HEK293 (cell line): Measurements from ENCODE around the gene ALOXE3.

Experiments
- GLIS1 ChIP-seq: fragments of 450-650 bp; formaldehyde crosslinking; IDR thresholded peaks from 2 replicates; pipeline ENCODE4 v1.5.1; 2016; ENCODE audit warnings: missing biosample characterization, missing genetic modification characterization
- KLF16 ChIP-seq: fragments of 450-650 bp; formaldehyde crosslinking; IDR thresholded peaks from 2 replicates; pipeline ENCODE4 v1.5.1; 2017; ENCODE audit warnings: missing biosample characterization, missing genetic modification characterization
- TRIM28 ChIP-seq: IDR thresholded peaks from 2 replicates; pipeline ENCODE4 v1.6.1; 2011; ENCODE audit warnings: low read length, control low read depth, borderline replicate concordance
- ZNF10 ChIP-seq: fragments of 450-650 bp; formaldehyde crosslinking; IDR thresholded peaks from 2 replicates; pipeline ENCODE4 v1.5.1; 2017; ENCODE audit warnings: missing biosample characterization, missing genetic modification characterization
- ZNF174 ChIP-seq: fragments of 450-650 bp; formaldehyde crosslinking; IDR thresholded peaks from 2 replicates; pipeline ENCODE4 v1.5.0; 2017; ENCODE audit warnings: missing biosample characterization, mild to moderate bottlenecking, missing genetic modification characterization
- ZNF239 ChIP-seq: fragments of 450-650 bp; formaldehyde crosslinking; IDR thresholded peaks from 2 replicates; pipeline ENCODE4 v1.5.1; 2016; ENCODE audit warnings: missing biosample characterization, missing genetic modification characterization
- ZNF302 ChIP-seq: fragments of 450-650 bp; formaldehyde crosslinking; IDR thresholded peaks from 2 replicates; pipeline ENCODE4 v1.5.1; 2016; ENCODE audit warnings: missing biosample characterization, missing genetic modification characterization, low read depth
- ZNF324 ChIP-seq: fragments of 450-650 bp; formaldehyde crosslinking; IDR thresholded peaks from 2 replicates; pipeline ENCODE4 v1.5.1; 2016; ENCODE audit warnings: missing biosample characterization, missing genetic modification characterization
- ZNF530 ChIP-seq: fragments of 450-650 bp; formaldehyde crosslinking; IDR thresholded peaks from 2 replicates; pipeline ENCODE4 v1.5.1; 2016; ENCODE audit warnings: low read depth, missing biosample characterization, missing genetic modification characterization
- ZNF548 ChIP-seq: fragments of 450-650 bp; formaldehyde crosslinking; IDR thresholded peaks from 2 replicates; pipeline ENCODE4 v1.5.1; 2016; ENCODE audit warnings: missing biosample characterization, missing genetic modification characterization
- ZNF549 ChIP-seq: fragments of 450-650 bp; IDR thresholded peaks from 2 replicates; pipeline ENCODE4 v1.5.1; 2018; ENCODE audit warnings: missing biosample characterization, missing genetic modification characterization, mild to moderate bottlenecking, inconsistent platforms, moderate library complexity
- ZNF596 ChIP-seq: fragments of 450-650 bp; IDR thresholded peaks from 2 replicates; pipeline ENCODE4 v1.5.0; 2018; ENCODE audit warnings: missing biosample characterization, mild to moderate bottlenecking, missing genetic modification characterization, moderate library complexity
- ZNF623 ChIP-seq: fragments of 450-650 bp; formaldehyde crosslinking; IDR thresholded peaks from 2 replicates; pipeline ENCODE4 v1.5.1; 2016; ENCODE audit warnings: missing biosample characterization, missing genetic modification characterization
- ZNF629 ChIP-seq: fragments of 450-650 bp; formaldehyde crosslinking; IDR thresholded peaks from 2 replicates; pipeline ENCODE4 v1.5.1; 2017; ENCODE audit warnings: missing biosample characterization, missing genetic modification characterization
- ZNF660 ChIP-seq: fragments of 450-650 bp; IDR thresholded peaks from 2 replicates; pipeline ENCODE4 v1.5.1; 2018; ENCODE audit warnings: missing biosample characterization, mild to moderate bottlenecking, missing genetic modification characterization
- ZNF701 ChIP-seq: fragments of 450-650 bp; formaldehyde crosslinking; IDR thresholded peaks from 2 replicates; pipeline ENCODE4 v1.5.1; 2016; ENCODE audit warnings: missing biosample characterization, missing genetic modification characterization
- ZNF707 ChIP-seq: fragments of 450-650 bp; formaldehyde crosslinking; IDR thresholded peaks from 2 replicates; pipeline ENCODE4 v1.5.1; 2016; ENCODE audit warnings: missing biosample characterization, missing genetic modification characterization
- ZNF792 ChIP-seq: fragments of 450-650 bp; formaldehyde crosslinking; IDR thresholded peaks from 2 replicates; pipeline ENCODE4 v1.5.1; 2016; ENCODE audit warnings: missing biosample characterization, missing genetic modification characterization
- ZSCAN30 ChIP-seq: fragments of 450-650 bp; IDR thresholded peaks from 2 replicates; pipeline ENCODE4 v1.5.1; 2018; ENCODE audit warnings: missing biosample characterization, mild to moderate bottlenecking, missing genetic modification characterization, moderate library complexity
- TF ChIP-seq, protein P1 (sequence below): fragments of 450-650 bp; formaldehyde crosslinking; IDR thresholded peaks from 2 replicates; pipeline ENCODE4 v1.5.1; 2016; ENCODE audit warnings: missing biosample characterization, missing genetic modification characterization, borderline replicate concordance
- TF ChIP-seq, protein P2 (sequence below): fragments of 450-650 bp; formaldehyde crosslinking; IDR thresholded peaks from 2 replicates; pipeline ENCODE4 v1.5.1; 2016; ENCODE audit warnings: missing biosample characterization, missing genetic modification characterization
- TF ChIP-seq, protein P3 (sequence below): fragments of 450-650 bp; formaldehyde crosslinking; IDR thresholded peaks from 2 replicates; pipeline ENCODE4 v1.5.1; 2016; ENCODE audit warnings: missing biosample characterization, missing genetic modification characterization, borderline replicate concordance
- TF ChIP-seq, protein P4 (sequence below): fragments of 450-650 bp; formaldehyde crosslinking; IDR thresholded peaks from 2 replicates; pipeline ENCODE4 v1.5.1; 2016; ENCODE audit warnings: missing biosample characterization, missing genetic modification characterization, low read depth
- TF ChIP-seq, protein P5 (sequence below): fragments of 450-650 bp; formaldehyde crosslinking; IDR thresholded peaks from 2 replicates; pipeline ENCODE4 v1.5.1; 2016; ENCODE audit warnings: missing biosample characterization, missing genetic modification characterization

Gene ALOXE3

DNA sequence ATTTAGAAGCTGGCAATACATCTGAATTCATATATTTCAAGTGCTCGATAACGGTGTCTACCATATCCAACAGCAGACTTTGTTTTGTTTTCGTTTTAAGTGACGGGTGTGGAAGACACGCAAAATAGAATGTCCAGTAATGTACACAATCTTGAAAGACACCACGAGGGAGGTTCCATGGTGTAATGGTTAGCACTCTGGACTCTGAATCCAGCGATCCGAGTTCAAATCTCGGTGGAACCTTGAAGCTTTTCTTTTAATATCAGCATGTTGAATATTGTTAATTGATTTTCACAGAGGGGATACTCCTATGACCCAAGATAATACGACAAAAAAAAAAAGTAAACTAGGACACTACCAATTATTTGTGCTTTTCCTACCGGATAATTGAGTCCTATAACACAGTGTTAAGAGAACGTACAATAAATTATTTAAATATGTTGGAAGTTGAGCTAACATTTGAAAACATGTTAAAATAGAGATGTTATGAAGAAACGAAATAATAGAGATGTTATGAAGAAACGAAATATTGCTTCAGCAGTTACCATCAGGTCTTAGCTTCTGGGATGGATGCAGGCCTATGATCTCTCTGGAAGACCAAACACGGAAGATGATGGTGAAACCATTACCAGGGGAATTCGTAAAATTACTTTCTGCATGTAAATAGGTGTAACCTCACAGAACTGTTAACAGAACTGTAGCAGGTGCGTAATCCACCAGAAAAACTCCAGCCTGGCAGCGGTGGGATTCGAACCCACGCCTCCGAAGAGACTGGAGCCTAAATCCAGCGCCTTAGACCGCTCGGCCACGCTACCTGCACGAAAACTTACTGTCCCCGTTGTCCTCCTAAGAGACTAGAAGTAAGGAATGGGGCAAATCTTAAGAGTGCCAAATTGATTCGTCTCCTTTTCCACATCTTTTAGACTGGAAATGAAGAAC, 1.5 kb upstream of the ALOXE3 start (continued):
- TF ChIP-seq, protein P1, sequence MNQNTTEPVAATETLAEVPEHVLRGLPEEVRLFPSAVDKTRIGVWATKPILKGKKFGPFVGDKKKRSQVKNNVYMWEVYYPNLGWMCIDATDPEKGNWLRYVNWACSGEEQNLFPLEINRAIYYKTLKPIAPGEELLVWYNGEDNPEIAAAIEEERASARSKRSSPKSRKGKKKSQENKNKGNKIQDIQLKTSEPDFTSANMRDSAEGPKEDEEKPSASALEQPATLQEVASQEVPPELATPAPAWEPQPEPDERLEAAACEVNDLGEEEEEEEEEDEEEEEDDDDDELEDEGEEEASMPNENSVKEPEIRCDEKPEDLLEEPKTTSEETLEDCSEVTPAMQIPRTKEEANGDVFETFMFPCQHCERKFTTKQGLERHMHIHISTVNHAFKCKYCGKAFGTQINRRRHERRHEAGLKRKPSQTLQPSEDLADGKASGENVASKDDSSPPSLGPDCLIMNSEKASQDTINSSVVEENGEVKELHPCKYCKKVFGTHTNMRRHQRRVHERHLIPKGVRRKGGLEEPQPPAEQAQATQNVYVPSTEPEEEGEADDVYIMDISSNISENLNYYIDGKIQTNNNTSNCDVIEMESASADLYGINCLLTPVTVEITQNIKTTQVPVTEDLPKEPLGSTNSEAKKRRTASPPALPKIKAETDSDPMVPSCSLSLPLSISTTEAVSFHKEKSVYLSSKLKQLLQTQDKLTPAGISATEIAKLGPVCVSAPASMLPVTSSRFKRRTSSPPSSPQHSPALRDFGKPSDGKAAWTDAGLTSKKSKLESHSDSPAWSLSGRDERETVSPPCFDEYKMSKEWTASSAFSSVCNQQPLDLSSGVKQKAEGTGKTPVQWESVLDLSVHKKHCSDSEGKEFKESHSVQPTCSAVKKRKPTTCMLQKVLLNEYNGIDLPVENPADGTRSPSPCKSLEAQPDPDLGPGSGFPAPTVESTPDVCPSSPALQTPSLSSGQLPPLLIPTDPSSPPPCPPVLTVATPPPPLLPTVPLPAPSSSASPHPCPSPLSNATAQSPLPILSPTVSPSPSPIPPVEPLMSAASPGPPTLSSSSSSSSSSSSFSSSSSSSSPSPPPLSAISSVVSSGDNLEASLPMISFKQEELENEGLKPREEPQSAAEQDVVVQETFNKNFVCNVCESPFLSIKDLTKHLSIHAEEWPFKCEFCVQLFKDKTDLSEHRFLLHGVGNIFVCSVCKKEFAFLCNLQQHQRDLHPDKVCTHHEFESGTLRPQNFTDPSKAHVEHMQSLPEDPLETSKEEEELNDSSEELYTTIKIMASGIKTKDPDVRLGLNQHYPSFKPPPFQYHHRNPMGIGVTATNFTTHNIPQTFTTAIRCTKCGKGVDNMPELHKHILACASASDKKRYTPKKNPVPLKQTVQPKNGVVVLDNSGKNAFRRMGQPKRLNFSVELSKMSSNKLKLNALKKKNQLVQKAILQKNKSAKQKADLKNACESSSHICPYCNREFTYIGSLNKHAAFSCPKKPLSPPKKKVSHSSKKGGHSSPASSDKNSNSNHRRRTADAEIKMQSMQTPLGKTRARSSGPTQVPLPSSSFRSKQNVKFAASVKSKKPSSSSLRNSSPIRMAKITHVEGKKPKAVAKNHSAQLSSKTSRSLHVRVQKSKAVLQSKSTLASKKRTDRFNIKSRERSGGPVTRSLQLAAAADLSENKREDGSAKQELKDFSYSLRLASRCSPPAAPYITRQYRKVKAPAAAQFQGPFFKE (tag by site-specific recombination): no peak
- TF ChIP-seq TRIM28: peak; percentile 93
- TF ChIP-seq ZNF174: no peak
- peak; percentile 68 for TF ChIP-seq ZNF596 (tag by site-specific recombination)
- TF ChIP-seq, protein P2, sequence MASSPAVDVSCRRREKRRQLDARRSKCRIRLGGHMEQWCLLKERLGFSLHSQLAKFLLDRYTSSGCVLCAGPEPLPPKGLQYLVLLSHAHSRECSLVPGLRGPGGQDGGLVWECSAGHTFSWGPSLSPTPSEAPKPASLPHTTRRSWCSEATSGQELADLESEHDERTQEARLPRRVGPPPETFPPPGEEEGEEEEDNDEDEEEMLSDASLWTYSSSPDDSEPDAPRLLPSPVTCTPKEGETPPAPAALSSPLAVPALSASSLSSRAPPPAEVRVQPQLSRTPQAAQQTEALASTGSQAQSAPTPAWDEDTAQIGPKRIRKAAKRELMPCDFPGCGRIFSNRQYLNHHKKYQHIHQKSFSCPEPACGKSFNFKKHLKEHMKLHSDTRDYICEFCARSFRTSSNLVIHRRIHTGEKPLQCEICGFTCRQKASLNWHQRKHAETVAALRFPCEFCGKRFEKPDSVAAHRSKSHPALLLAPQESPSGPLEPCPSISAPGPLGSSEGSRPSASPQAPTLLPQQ (tag by site-specific recombination): no peak; the same call in none of the 2 replicates
- TF ChIP-seq, protein P3, sequence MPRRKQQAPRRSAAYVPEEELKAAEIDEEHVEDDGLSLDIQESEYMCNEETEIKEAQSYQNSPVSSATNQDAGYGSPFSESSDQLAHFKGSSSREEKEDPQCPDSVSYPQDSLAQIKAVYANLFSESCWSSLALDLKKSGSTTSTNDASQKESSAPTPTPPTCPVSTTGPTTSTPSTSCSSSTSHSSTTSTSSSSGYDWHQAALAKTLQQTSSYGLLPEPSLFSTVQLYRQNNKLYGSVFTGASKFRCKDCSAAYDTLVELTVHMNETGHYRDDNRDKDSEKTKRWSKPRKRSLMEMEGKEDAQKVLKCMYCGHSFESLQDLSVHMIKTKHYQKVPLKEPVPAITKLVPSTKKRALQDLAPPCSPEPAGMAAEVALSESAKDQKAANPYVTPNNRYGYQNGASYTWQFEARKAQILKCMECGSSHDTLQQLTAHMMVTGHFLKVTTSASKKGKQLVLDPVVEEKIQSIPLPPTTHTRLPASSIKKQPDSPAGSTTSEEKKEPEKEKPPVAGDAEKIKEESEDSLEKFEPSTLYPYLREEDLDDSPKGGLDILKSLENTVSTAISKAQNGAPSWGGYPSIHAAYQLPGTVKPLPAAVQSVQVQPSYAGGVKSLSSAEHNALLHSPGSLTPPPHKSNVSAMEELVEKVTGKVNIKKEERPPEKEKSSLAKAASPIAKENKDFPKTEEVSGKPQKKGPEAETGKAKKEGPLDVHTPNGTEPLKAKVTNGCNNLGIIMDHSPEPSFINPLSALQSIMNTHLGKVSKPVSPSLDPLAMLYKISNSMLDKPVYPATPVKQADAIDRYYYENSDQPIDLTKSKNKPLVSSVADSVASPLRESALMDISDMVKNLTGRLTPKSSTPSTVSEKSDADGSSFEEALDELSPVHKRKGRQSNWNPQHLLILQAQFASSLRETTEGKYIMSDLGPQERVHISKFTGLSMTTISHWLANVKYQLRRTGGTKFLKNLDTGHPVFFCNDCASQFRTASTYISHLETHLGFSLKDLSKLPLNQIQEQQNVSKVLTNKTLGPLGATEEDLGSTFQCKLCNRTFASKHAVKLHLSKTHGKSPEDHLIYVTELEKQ (tag by site-specific recombination): peak; percentile 70
- peak; percentile 97 for TF ChIP-seq ZSCAN30 (tag by site-specific recombination)
- peak; percentile 75 for TF ChIP-seq ZNF629
- TF ChIP-seq ZNF707: no peak
- TF ChIP-seq ZNF623: no peak
- TF ChIP-seq, protein P4, sequence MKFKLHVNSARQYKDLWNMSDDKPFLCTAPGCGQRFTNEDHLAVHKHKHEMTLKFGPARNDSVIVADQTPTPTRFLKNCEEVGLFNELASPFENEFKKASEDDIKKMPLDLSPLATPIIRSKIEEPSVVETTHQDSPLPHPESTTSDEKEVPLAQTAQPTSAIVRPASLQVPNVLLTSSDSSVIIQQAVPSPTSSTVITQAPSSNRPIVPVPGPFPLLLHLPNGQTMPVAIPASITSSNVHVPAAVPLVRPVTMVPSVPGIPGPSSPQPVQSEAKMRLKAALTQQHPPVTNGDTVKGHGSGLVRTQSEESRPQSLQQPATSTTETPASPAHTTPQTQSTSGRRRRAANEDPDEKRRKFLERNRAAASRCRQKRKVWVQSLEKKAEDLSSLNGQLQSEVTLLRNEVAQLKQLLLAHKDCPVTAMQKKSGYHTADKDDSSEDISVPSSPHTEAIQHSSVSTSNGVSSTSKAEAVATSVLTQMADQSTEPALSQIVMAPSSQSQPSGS (tag by site-specific recombination): no peak; the same call in 1 of the 2 replicates
- TF ChIP-seq GLIS1: no peak
- TF ChIP-seq ZNF302 (tag by site-specific recombination): no peak
- TF ChIP-seq ZNF530 (tag by site-specific recombination): no peak
- TF ChIP-seq ZNF324 (tag by site-specific recombination): peak; percentile 27; the same call in 1 of the 2 replicates
- TF ChIP-seq ZNF701 (tag by site-specific recombination): no peak
- 0 out of 2 replicates have a peak, but pooled peaks have one; percentile 20 for TF ChIP-seq ZNF239 (tag by site-specific recombination)
- peak; percentile 12; the same call in 1 of the 2 replicates for TF ChIP-seq ZNF792
- peak; percentile 94 for TF ChIP-seq ZNF660 (tag by site-specific recombination)
- peak; percentile 59 for TF ChIP-seq KLF16 (tag by site-specific recombination)
- TF ChIP-seq, protein P5, sequence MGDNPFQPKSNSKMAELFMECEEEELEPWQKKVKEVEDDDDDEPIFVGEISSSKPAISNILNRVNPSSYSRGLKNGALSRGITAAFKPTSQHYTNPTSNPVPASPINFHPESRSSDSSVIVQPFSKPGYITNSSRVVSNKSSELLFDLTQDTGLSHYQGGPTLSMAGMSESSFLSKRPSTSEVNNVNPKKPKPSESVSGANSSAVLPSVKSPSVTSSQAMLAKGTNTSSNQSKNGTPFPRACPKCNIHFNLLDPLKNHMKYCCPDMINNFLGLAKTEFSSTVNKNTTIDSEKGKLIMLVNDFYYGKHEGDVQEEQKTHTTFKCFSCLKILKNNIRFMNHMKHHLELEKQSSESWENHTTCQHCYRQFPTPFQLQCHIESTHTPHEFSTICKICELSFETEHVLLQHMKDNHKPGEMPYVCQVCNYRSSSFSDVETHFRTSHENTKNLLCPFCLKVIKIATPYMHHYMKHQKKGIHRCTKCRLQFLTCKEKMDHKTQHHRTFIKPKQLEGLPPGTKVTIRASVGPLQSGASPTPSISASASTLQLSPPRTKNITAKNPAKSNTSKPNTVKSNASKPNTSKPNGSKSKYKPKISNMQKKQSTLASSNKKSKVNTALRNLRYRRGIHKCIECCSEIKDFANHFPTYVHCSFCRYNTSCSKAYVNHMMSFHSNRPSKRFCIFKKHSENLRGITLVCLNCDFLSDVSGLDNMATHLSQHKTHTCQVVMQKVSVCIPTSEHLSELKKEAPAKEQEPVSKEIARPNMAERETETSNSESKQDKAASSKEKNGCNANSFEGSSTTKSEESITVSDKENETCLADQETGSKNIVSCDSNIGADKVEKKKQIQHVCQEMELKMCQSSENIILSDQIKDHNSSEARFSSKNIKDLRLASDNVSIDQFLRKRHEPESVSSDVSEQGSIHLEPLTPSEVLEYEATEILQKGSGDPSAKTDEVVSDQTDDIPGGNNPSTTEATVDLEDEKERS (tag by site-specific recombination): peak; percentile 47
- no peak for TF ChIP-seq ZNF549 (tag by site-specific recombination)
- TF ChIP-seq ZNF10 (tag by site-specific recombination): peak; percentile 87
- no peak for TF ChIP-seq ZNF548 (tag by site-specific recombination)
